Lower lobe of right lung (tissue), 2 donors: Measurements from ENCODE around the gene CEP70. TPM values are rescaled to one million over a fixed set of nuclear protein-coding genes. Genes with fewer than 3 reads are reported as not detected.

ENCODE experiments used
- ATAC-seq, 2 donors: fragments of 200-7000 bp; cut with Tn5 transposase; one replicate each; pipeline ENCODE4 v1.9.1; 2020 to 2022; ENCODE audit warnings: mild to moderate bottlenecking in 2 of 2, moderate library complexity in 2 of 2
- DNase-seq: peaks from one replicate; pipeline ENCODE4 v3.0.0-alpha.2; 2020
- H3K27ac ChIP-seq: fragments of 200-600 bp; one replicate; pipeline ENCODE4 v1.8.0; 2022
- H3K27me3 ChIP-seq: fragments of 200-600 bp; one replicate; pipeline ENCODE4 v1.8.0; 2022; ENCODE audit warnings: low read depth
- H3K36me3 ChIP-seq: fragments of 200-600 bp; one replicate; pipeline ENCODE4 v1.8.0; 2022; ENCODE audit warnings: mild to moderate bottlenecking
- H3K4me1 ChIP-seq: fragments of 200-600 bp; one replicate; pipeline ENCODE4 v1.8.0; 2022
- H3K4me3 ChIP-seq: fragments of 200-600 bp; one replicate; pipeline ENCODE4 v1.8.0; 2022; ENCODE audit warnings: mild to moderate bottlenecking
- H3K9me3 ChIP-seq: fragments of 200-600 bp; one replicate; pipeline ENCODE4 v1.8.0; 2022
- intact Hi-C: fragments of 100-400 bp; cut with DNase I; formaldehyde crosslinking; loops from one replicate; pipeline ENCODE4 v1.11.0; 2022
- total RNA-seq: library from RNA; stranded (reverse); fragmentation: NEBNext Ultra II Directional; extraction: Animal tissue kit (Norgen Biotek cat#: 25700); gene quantifications from one replicate; pipeline ENCODE4 v1.2.1, GENCODE V29; 2021
- TF ChIP-seq, protein P1 (sequence below): fragments of 200-600 bp; IDR thresholded peaks from one replicate; pipeline ENCODE4 v1.8.0; 2022; ENCODE audit warnings: antibody characterized with exemption, mild to moderate bottlenecking
- donor health status: DM: no; HTN: yes; CAD: no; lungs with severe emphysema.

CEP70 gene
- total RNA-seq, 1 donor from 2014 or later = 45.2 TPM

DNA sequence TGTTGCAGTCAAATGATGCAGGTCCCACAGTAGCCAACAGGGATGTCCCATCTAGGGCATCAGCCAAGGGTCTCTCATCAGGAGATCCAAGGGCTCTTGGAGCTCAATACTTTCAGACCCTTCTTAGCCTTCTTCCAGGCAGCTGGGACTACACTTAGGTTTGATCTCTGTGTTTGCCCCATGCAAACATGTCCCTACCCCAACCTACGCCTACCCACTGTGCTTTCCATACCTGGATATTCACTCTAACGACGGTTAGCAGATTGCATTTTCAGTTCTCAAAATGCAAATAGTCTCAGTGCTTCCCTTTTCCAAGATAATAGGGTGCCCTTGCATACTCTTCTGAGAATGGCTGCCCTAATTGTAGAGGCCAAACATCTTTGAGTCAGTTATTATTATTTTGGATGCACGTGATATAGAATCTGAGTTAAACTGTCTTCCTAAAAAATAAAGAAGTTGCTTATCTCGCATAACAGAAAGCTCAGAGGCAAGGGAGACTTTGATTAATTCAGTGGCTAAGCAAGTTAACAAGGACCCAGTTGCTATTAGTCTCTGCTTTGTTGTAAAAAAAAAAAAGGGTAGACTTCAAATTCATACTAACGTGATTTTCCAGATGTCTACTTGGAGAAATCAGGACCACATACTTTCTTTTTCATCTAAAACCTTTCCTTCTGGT is 1.0 kb upstream of the CEP70 start:
- peak overlapping the region; percentile 74 for H3K4me3 ChIP-seq
- ATAC-seq = no peak

DNA sequence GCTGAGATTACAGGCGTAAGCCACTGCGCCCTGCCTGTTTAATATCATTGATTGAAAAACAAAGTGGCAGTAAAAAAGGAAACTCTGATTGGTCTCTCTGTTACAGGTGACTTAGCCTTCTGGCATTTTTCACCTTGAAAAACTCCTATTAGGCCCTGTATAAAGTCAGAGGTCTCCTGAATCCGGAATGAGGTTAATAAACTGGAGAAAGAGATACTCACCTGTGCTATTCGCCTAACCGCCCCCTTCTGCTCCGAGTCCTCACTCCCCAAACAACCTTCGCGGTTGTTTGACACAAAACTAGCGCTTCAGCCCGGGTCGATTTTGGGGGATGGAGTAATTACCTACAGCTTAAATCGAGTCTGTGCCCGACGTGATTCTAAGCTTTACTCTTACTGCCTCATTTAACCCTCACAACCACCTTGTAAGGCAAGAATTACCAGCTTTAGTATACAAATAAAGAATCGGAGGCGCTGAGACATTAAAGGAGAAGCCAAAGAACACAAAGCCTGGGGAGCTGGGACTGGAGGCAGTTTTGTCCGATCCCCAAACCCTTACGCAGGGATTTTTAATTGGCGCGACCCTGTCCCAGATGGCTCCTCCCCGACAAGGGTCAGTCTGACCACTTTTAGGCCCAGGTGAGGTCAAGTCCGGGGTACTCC is 441 bp downstream of the CEP70 start:
- peak overlapping the region; percentile 74 for H3K4me3 ChIP-seq
- no peaks in the 10 kb centered on the region for H3K36me3 ChIP-seq
- intact Hi-C loops = loop anchor here (10.0 kb wide), 1 partner anchor 321 kb away; no protein-coding TSS in a partner anchor
- peaks cover 10% of the 10 kb centered on the region for H3K4me1 ChIP-seq
- DNase-seq (no peak), ATAC-seq (peak in 1 of 2 donors; percentile 0)
- no peaks in the 10 kb centered on the region for H3K9me3 ChIP-seq
- H3K27me3 ChIP-seq = no peaks in the 10 kb centered on the region
- TF ChIP-seq, protein P1, sequence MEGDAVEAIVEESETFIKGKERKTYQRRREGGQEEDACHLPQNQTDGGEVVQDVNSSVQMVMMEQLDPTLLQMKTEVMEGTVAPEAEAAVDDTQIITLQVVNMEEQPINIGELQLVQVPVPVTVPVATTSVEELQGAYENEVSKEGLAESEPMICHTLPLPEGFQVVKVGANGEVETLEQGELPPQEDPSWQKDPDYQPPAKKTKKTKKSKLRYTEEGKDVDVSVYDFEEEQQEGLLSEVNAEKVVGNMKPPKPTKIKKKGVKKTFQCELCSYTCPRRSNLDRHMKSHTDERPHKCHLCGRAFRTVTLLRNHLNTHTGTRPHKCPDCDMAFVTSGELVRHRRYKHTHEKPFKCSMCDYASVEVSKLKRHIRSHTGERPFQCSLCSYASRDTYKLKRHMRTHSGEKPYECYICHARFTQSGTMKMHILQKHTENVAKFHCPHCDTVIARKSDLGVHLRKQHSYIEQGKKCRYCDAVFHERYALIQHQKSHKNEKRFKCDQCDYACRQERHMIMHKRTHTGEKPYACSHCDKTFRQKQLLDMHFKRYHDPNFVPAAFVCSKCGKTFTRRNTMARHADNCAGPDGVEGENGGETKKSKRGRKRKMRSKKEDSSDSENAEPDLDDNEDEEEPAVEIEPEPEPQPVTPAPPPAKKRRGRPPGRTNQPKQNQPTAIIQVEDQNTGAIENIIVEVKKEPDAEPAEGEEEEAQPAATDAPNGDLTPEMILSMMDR = no peak
- H3K27ac ChIP-seq = peak overlapping the region; percentile 88

More for the DNA sequence above, 1.0 kb upstream of the CEP70 start:
- Histone ChIP-seq H3K27me3 (no peaks in the 10 kb centered on the region), H3K27ac (peak overlapping the region; percentile 88), H3K36me3 (no peaks in the 10 kb centered on the region), H3K9me3 (no peaks in the 10 kb centered on the region), H3K4me1 (peaks cover 10% of the 10 kb centered on the region)
- intact Hi-C loops = loop anchor here (10.0 kb wide), 1 partner anchor 320 kb away; no protein-coding TSS in a partner anchor
- no peak for DNase-seq
- TF ChIP-seq, protein P1 = peak; percentile 10

- Histone ChIP-seq H3K27ac (no peak overlapping the region), H3K27me3 (no peaks in the 10 kb centered on the region), H3K4me1 (peaks cover 10% of the 10 kb centered on the region), H3K9me3 (no peaks in the 10 kb centered on the region), H3K36me3 (no peaks in the 10 kb centered on the region), H3K4me3 (no peak overlapping the region)
- ATAC-seq = no peak
- TF ChIP-seq, protein P1 = no peak
- intact Hi-C loops = loop anchor here (10.0 kb wide), 1 partner anchor 323 kb away; no protein-coding TSS in a partner anchor
- no peak for DNase-seq
Observed at GRCh38 chr3:138591392-138591791, 2.7 kb downstream of the CEP70 start.

DNA sequence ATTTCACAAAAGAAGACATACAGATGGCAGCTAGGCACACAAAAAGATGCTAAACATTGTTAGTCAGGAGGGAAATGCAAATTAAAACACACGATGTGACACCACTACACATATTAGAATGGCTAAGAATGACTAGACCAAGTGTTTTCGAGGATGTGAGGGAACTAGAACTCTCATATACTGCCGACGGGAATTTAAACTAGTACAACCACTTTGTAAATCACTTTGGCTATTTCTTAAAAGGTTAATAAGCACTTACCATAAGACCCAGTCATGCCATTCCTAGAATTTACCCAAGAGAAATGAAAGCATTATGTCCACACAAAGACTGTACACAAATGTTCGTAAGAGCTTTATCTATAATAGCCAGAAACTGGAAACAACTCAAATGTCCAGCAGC is 5.6 kb downstream of the CEP70 start:
- no peak overlapping the region for H3K27ac ChIP-seq
- no peaks in the 10 kb centered on the region for H3K36me3 ChIP-seq
- intact Hi-C loops = no loop called here
- no peaks in the 10 kb centered on the region for H3K9me3 ChIP-seq
- ATAC-seq = peak; percentile 74 to 86
- no peak for DNase-seq
- H3K4me1 ChIP-seq = peaks cover 8% of the 10 kb centered on the region
- TF ChIP-seq, protein P1 = no peak
- no peak overlapping the region for H3K4me3 ChIP-seq
- H3K27me3 ChIP-seq = no peaks in the 10 kb centered on the region

GRCh38 chr3:138587374-138587773 is 6.7 kb downstream of the CEP70 start:
- intact Hi-C loops = no loop called here
- Histone ChIP-seq H3K4me3 (no peak overlapping the region), H3K9me3 (no peaks in the 10 kb centered on the region), H3K4me1 (no peaks in the 10 kb centered on the region), H3K27ac (no peak overlapping the region), H3K36me3 (no peaks in the 10 kb centered on the region), H3K27me3 (no peaks in the 10 kb centered on the region)
- TF ChIP-seq, protein P1 = no peak
- ATAC-seq = no peak
- DNase-seq = no peak
